T-helper 2 cell treated with Interferon-gamma antibody and Interleukin-4, amounts not matched to agents 100 ng/mL and 5 ng/mL, for 36 hours (primary cell): Measurements from ENCODE around the gene RFX1. TPM values are rescaled to one million over a fixed set of nuclear protein-coding genes. Genes with fewer than 3 reads are reported as not detected.
"Not testable (repeated sequence)": the region's sequence is repeated elsewhere in the genome, so short reads cannot be mapped to it uniquely, and the experiment has no call there.

Source experiments
- intact Hi-C: fragments of 100-400 bp; cut with micrococcal nuclease; formaldehyde crosslinking; loops from one replicate; pipeline ENCODE4 v1.15.1; 2023
- total RNA-seq: library from RNA; stranded (reverse); gene quantifications from 2 replicates; pipeline ENCODE4 v1.2.3, GENCODE V29; 2022

RFX1 gene
- total RNA-seq, 1 donor from 2014 or later = 16.2 TPM

- intact Hi-C loops = no loop called here
Measured at GRCh38 chr19:13980340-13980739, 25.8 kb downstream of the RFX1 start.

DNA sequence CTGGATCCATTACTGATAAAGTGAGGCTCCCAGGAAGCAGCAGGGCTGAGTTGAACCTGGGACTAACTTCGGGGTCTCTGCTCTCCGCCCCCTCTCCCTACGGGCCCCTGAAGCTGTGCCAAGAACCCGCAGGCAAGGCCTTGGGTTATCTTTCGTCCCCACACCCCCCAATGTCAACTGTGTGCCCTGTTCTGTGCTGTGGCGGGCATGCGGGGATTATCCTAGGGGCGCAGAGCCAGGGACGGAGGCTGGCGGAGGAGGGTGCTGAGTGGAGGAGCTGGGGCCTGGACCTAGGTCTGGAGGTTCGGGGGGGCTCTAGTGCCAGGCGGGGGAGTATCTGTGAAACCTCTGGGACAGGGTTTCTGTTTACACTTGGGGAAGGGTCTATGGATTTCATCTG, 26.4 kb downstream of the RFX1 start:
- intact Hi-C loops = no loop called here

DNA sequence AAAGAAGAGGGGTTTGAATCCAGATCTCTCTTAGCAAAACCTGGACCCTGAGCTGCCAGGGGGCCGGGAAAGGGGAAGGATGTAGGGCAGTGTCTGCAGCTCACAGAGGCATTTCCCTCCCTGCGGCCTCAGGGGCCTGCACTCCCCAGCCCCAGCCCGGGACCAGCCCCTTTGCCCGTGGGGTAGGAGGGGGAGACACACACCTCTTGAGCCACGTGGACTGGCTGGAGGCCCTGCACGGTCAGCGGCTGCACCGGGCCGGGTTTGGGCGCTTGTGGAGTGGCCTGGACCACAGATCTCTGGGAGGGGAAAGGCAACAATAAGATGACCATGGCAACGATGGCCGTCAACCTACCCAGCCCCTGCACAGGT, 26.9 kb downstream of the RFX1 start:
- intact Hi-C loops = no loop called here

DNA sequence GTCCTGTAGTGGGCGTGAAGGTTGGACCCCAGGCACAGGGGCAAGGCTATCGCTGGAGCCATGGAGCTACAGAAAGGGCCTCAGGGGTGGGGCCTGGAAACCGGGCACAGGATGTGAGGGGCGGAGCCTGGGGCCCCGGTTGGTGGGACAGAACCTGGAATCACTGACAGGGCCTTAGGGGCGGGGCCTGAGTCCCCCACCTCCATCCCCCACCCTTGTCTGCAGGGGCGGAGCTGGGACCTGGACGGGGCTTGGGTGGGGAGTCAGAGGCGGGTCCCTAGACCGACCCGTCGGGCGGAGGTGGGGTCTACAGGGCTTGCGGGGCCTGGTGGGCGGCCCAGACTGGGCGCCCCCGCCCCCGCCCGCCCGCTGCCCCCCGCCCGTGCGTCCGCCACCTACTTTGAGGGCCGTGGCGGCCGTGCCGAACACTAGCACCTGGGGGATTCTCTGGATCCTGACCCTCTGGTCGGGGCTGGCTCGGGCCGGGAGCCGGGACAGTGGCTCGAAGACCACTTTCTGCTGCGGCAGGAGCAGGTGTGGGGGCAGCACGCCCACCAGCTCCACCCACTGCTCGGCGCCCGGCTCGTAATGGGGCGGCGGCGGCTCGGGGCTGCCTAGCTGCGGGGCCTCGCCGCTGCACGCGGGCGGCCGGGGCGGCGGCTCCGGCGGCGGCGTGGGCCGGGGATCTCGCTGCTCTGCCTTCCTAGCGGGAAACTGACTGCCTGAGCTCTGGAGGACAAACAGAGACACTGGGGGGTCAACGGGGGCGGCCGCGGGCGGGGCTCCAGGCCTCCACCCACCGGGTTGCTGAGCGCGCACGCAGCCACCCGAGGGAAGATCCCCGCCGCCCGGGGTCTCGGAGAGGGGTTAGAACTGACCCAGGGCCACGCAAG, 27.5 kb downstream of the RFX1 start:
- intact Hi-C loops = no loop called here

- intact Hi-C loops = no loop called here
Measured at GRCh38 chr19:13977803-13978202, 28.3 kb downstream of the RFX1 start.

DNA sequence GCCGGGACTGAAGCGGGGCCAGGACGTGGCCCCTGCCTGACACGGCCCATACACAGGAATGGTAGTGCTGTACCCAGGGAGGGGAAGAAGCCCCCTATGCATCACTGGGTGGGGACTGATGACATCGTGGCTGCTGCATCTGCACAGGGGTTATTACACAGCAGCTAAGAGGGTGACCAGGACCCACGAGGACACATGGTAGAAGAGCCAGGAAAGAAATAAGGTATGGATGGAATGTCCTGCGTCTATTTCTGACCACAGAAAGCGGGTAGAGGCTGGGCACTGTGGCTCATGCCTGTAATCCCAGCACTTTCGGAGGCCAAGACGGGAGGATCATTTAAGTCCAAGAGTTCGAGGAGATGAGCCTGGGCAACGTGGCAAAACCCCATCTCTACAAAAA, 29.7 kb downstream of the RFX1 start:
- intact Hi-C loops = no loop called here

DNA sequence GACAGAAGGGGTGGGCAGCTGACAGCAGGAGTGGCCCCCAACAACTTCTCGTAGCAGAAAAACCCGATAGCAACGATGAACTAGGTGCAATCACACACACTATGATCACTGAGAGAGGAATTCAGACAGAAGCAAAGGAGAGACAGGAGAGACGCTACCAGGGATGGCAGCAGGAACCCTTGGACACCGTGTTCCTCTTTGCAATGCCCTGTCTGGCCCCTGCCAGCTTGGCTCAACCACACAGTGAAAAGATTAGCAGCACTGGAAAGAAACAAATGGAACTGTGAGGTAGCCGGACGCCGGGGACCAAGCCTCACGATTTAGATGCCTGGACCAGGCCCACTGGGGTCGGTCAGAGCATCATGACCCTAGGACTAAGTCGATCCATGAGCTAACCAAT, 30.2 kb downstream of the RFX1 start:
- intact Hi-C loops = no loop called here

DNA sequence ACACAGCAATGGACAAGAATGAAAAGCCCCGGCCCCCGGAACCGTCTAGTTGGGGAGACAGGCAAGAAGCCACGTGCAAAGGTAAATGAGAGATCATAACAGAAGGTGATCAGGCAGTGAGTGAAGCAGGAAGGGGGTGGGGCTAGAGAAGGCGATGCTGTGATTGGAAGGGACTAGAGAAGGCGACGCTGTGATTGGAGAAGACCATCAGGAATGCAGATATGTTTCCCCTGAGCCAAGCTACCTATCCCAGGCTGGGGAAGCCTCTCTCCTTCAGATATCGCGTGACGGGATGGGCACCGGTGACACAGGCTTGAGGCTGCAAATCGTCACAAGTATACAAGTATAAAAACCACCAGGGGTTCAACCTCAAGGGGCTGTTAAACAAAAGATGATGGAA, 32.0 kb downstream of the RFX1 start:
- intact Hi-C loops = no loop called here

GRCh38 chr19:13973479-13973878, 32.6 kb downstream of the RFX1 start:
- intact Hi-C loops = not testable (repeated sequence)

GRCh38 chr19:13972368-13973155, 33.6 kb downstream of the RFX1 start:
- intact Hi-C loops = no loop called here

DNA sequence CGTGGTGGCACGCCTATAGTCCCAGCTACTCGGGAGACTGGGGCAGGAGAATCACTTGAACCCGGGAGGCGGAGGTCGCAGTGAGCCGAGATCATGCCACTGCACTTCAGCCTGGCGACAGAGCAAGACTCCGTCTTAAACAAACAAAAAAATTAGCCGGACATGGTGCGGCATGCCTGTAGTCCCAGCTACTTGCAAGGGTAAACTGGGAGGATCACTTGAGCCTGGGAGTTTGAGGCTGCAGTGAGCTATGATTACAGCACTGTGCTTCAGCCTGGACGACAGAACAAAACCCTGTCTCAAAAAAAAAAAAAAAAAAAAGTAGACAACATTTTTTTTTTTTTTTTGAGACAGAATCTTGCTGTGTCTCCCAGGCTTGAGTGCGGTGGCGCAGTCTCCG, 34.3 kb downstream of the RFX1 start:
- intact Hi-C loops = not testable (repeated sequence)

GRCh38 chr19:13969897-13970296, 36.2 kb downstream of the RFX1 start:
- intact Hi-C loops = no loop called here

GRCh38 chr19:13968999-13969398, 37.1 kb downstream of the RFX1 start:
- intact Hi-C loops = no loop called here

DNA sequence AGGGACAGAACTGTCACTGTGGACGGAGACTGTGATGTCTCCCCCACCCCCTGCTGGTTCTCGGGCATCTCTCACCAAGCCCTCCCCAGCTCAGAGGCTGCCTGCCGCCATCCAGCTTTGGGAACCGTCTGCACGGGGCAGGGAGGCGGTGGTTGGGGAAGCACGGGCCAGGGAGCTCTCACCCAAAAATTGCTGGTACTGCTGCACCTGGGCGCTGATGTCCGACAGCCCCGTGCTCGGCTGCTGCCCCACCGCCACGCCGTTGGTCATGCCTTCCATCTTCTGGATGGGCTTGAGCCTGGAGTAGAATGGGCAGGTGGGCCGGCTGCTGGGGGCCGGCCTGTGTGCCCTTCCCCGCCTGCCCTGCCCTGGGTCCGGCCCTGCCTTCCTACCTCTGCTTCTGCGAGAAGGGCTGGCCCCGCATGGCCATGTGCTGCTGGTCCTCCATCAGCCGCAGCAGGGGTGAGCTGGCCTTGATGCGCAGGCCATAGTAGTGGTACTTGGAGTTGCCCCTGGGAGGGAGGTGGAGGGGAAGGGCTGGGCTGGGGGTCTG, 37.7 kb downstream of the RFX1 start:
- intact Hi-C loops = no loop called here

- intact Hi-C loops = not testable (repeated sequence)
Measured at GRCh38 chr19:13967206-13967605, 38.9 kb downstream of the RFX1 start.

DNA sequence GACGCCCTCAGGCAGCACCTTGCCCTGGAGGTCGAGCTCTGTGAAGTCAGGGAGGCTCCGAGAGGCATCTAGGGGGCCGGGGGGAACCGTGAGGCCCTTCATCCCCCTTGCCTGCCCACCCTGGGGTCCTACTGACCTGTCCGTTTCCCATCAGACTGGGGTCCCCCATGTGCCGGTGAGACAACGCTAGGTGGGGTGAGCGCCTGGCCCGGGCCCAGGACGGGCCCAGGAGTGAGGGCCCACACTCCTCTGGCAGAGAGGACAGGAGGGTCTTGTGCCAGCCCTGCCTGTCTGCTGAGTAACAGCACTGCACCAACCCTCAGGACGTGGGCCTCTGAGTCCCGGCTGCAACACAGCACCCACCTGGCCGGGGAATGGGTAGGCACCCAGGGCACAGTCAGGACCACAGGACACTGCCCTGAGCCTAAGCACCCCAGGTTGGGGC, 39.4 kb downstream of the RFX1 start:
- intact Hi-C loops = no loop called here

DNA sequence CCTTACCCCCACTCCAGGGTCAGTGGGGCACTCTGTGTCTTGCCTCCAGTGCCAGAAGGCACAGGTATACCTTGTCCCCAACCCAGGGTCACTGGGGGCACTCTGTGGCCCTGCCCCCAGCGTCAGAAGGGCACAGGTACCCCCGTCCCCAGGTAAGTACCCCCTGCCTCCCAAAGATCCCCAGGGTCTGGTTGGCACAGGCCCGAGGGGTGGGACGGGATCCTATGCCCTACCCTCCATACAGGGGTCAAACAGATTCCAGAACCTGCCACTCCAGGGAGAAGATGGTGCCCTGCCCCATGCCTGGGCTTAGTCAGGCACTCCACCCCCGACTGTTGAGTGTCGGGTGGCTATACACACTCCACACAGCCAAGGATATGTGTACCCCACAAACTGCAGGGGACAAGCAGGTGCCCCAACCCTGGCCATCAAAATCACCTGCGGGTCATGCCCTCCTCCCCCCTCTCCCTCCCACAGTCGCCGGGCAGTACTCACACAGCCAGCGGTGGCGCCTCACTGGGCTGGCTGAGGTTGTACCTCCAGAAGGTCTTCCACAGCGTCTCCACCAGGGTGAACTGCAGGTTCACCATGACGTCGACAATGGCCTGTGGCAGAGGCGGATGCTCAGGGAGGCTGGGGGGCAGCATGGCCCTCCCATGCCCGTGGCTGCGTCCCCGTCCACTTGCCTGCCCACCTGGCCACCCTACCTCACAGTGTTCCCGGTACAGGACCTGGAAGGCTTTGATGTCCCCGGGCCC, 40.0 kb downstream of the RFX1 start:
- intact Hi-C loops = no loop called here

- intact Hi-C loops = no loop called here
Measured at GRCh38 chr19:13965377-13965896, 40.7 kb downstream of the RFX1 start.

- intact Hi-C loops = no loop called here
Measured at GRCh38 chr19:13964776-13965175, 41.3 kb downstream of the RFX1 start.

DNA sequence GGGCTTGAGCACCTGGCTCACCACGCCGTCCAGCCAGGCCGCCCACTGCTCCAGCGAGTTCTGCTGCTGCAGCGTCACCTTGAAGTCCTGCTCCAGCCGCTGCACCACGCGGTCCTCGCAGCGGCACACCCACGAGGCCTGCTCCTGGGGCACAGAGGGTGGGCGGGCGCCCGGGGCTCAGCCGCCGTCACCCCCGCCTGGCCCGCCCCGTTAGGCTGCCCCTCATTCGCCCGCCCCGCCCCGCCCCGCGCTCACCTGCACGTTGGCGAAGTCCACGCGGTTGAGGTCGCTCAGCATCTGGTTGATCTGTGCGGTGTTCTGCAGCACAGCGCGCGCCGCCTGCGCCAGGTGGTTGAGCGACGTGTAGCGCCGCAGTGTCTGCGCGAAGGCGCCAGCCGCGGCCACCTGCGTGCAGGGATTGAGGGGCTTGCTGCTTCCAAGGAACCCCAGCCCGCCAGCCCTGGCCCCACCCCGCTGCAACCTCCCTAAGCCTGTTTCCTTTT, 42.5 kb downstream of the RFX1 start:
- intact Hi-C loops = no loop called here
